NB4 (cell line): ENCODE results near the gene TPD52L1.

ENCODE experiments used
- DNase-seq: peaks from one replicate; pipeline ENCODE4 v3.0.0; 2010; ENCODE audit warnings: low read depth
- H3K4me3 ChIP-seq: one replicate; pipeline ENCODE4 v1.5.1; 2011; ENCODE audit warnings: mild to moderate bottlenecking, low read depth, low read length, moderate library complexity
- CTCF ChIP-seq: IDR thresholded peaks from one replicate; pipeline ENCODE4 v1.5.1; 2012; ENCODE audit warnings: low read depth, low read length
- MAX ChIP-seq: IDR thresholded peaks from 2 replicates; pipeline ENCODE4 v1.6.1; 2011; ENCODE audit warnings: low read depth, low read length
- MYC ChIP-seq: IDR thresholded peaks from 2 replicates; pipeline ENCODE4 v1.6.1; 2011; ENCODE audit warnings: low read depth, low read length
- POLR2A ChIP-seq: IDR thresholded peaks from 2 replicates; pipeline ENCODE4 v1.6.1; 2011; ENCODE audit warnings: mild to moderate bottlenecking; ENCODE audit not compliant: insufficient read length; ENCODE audit errors: extremely low read depth

The TPD52L1 gene

DNA sequence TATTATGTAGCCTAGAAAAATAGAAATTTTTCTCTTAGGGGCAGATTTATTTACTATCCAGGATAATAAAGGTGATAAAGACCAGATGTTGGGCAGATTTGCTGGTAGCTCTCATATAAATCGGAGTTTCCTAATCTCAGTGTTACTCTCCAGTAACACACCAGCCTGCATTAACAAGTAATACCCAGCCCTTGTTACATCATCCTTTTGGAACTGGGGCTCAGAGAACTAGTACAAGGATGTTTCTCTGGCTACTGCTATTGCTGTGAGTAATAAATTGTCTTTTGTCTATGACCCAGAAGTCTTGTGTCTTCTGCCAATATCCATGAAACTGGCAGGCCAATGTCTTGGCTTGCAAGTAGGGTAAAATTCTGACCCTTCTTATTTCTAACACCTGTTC is 16.8 kb downstream of the TPD52L1 start:
- DNase-seq = no peak

GRCh38 chr6:125173341-125174095 is 19.9 kb downstream of the TPD52L1 start:
- no peak overlapping the region for H3K4me3 ChIP-seq
- no peak for DNase-seq
- TF ChIP-seq MAX (no peak), POLR2A (no peak), CTCF (no peak), MYC (no peak)

More for the DNA sequence above, 16.8 kb downstream of the TPD52L1 start:
- TF ChIP-seq MYC = no peak
- no peak for TF ChIP-seq MAX
- TF ChIP-seq CTCF = no peak
- no peak for TF ChIP-seq POLR2A
- H3K4me3 ChIP-seq = no peak overlapping the region

DNA sequence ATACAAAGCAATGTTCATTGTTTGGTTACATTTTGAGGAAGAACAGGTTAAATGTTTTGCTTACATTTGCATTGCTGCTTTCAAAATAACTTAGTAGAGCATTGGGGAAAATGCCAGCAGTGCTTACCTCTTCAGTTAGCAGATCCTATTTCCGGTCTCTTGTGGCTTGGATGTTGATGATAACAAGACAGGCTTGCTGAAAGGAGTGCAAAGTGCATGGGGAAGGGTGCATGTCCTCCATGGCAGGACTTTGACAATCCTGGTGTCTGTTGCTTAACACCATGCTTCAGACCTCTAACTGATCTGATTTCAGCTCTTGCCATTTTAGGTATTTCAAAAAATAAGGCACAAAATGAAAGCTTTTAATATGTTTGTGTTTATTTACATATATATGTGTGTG is 21.1 kb downstream of the TPD52L1 start:
- TF ChIP-seq POLR2A = no peak
- TF ChIP-seq MAX = no peak
- TF ChIP-seq CTCF = no peak
- TF ChIP-seq MYC = no peak
- no peak overlapping the region for H3K4me3 ChIP-seq
- DNase-seq = no peak

- TF ChIP-seq POLR2A = no peak
- no peak for TF ChIP-seq MAX
- TF ChIP-seq MYC = no peak
- no peak for TF ChIP-seq CTCF
- H3K4me3 ChIP-seq = no peak overlapping the region
- DNase-seq = no peak
Measured at GRCh38 chr6:125175466-125176048, 22.0 kb downstream of the TPD52L1 start.

DNA sequence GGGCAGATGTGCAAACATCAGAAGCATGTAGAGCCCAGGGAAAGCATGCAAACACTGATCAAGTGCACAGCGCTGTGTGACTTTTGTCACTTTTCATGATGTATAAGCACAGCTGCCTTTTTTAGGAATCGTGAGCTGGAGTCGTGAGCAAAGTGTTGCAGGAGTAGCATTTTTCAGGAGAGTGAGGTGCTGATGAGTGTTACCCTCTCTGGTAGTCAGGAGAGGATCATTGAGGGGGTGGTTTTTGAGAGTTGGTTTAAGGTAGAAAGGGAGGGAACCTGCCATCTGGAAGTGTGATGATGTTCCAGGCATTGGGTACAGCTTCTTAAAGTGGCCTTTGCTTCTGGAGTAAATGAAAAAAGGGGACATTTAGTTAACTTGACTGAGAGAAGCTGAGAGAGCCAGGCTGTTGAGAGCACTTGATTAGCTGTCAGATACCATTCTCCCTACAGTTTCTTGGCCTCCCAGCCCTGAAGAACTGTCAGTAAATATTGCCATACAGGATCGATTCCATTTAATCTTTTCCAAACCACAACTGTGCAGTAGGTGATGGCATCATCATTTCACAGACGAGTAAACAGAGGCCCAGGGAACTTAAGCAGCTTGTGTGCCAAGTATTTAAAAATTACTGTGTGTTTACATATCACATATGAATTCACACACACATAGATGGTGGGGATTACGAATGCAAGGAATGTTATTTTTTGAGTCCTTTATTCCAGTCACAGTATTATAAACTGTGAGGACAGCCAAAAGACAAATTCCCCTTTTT is 28.9 kb downstream of the TPD52L1 start:
- H3K4me3 ChIP-seq = no peak overlapping the region
- TF ChIP-seq POLR2A = no peak
- no peak for TF ChIP-seq MYC
- TF ChIP-seq CTCF = no peak
- TF ChIP-seq MAX = no peak
- no peak for DNase-seq
